Stimulated activated naive CD8-positive, alpha-beta T cell treated with anti-CD3 and anti-CD28 coated beads, Interleukin-15, Interleukin-2, amounts not matched to agents 100 U/mL and 50 U/mL, for 24 hours (primary cell): Measurements from ENCODE around the gene CTRB1.
"Not testable (repeated sequence)": the region's sequence is repeated elsewhere in the genome, so short reads cannot be mapped to it uniquely, and the experiment has no call there.

Experiments used
- ATAC-seq: fragments of 150-1000 bp; cut with Tn5 transposase; one replicate; pipeline ENCODE4 v1.10.0; 2021
- DNase-seq: peaks from one replicate; pipeline ENCODE4 v3.0.0; 2021

The CTRB1 gene

GRCh38 chr16:75204410-75204758 lies 14.4 kb upstream of the CTRB1 start:
- ATAC-seq (no peak), DNase-seq (no peak)

GRCh38 chr16:75204905-75205304 lies 13.9 kb upstream of the CTRB1 start:
- not testable (repeated sequence) for DNase-seq, ATAC-seq

GRCh38 chr16:75205438-75205837 lies 13.3 kb upstream of the CTRB1 start:
- not testable (repeated sequence) for ATAC-seq, DNase-seq

DNA sequence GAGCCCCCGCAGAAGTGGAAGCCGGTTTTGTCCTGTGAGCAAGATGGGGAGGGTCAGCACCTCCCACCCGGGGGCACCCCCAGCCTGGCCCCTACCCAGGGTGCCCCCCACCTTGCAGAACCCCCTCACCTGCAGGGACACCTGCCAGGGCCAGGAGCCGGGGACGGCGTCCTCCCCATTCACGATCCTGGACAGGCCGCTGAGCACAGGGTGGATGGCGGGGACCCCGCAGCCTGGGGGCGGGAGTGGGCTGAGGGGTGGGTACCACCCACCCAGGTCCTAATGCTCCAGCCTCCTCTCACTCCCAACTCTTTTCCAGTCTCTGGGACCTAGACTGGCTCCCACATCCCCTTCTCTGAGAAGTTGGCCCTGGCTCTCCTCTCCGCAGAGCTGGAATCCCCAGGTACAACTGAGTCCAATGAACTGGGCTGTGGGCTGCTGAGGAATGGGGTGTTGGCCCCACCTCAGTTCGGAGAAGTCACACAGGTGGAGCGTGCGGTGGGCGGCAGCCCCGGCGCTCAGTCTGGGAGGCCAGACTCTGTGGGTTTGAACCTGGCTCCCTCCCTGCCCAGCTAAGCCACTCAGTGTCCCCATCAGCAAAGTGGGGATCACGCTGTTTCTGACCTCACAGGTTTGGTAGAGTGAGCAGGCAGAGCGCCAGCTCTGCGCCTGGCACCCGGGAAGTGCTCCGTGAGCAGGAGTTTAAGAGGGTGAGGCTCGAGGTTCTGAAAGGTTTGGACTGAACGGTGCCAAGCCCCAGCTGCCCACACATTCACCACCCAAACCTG lies 12.6 kb upstream of the CTRB1 start:
- ATAC-seq, DNase-seq: not testable (repeated sequence)

GRCh38 chr16:75206749-75207451 lies 11.9 kb upstream of the CTRB1 start, which contains the start of gene CTRB2:
Gene CTRB2 (minus strand): TSS chr16:75207161. CDS start chr16:75207141, 20 bp downstream.
- DNase-seq (no peak), ATAC-seq (no peak)

DNA sequence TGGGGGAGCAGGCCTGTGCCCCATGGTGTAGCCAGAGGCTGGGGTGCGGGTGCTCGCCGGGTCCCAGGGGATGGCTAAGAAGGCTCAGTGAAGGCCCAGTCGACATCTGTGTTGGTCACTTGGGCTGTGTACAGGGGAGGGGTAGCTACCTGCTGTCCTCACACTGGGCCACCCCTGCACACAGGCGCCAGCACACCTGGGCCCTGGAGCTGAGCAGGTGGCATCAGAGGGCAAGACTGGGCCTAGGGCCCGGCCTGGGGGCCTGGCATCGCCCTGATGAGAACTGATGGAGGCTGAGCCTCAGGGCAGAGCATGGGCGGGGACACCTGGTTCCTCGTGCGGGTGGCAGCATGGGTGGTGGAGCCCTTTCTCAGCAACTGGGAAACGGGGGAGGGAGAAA lies 11.0 kb upstream of the CTRB1 start:
- DNase-seq: no peak
- ATAC-seq: no peak

- DNase-seq (no peak), ATAC-seq (no peak)
These were observed 10.5 kb upstream of the CTRB1 start for GRCh38 chr16:75208242-75208825.

DNA sequence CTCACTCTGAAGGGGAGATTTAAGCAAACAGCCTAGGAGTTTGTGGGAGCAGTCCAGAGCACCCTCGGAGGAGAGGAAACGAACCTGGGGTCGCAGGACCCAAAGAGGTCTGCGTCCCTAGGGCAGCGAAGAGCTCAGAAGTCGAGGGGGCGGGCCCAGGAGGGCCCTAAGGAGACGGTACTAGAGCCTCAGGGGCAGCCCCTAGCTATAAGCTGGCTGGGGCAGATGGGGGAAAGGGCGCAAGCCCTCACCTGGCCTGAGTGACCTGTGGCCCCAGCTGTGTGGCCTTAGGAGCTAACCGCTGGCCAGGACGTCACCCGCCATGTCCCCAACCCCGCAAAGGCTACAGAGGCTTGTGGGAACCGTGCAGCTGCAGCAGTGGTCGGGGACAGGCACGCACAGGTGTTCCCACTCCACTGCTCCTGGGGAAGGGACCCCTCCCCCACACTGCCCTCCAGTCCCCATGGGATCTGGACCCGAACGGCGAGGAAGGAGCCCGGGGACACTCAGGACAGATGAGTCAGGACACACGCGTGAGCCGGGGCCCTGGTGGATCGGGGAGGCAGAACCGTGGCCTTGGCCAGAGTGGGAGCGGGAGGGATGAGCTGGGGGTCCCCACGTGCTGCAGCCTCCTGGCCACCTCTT lies 9.8 kb upstream of the CTRB1 start:
- ATAC-seq: no peak
- DNase-seq: no peak

DNA sequence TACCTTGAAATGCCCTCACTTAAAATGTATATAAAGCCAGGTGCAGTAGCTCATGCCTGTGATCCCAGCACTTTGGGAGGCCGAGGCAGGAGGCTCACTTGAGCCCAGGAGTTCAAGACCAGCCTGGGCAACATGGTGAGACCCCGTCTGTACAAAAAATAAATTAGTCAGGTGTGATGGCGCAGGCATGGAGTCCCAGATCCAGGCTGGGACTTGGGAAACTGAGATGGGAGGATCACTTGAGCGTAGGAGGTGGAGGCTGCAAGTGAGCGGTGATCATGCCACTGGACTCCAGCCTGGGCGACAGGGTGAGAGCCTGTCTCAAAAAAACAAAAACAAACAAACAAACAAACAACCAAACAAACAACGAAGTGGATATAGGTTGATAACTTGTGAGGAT lies 9.3 kb upstream of the CTRB1 start:
- DNase-seq, ATAC-seq: not testable (repeated sequence)

GRCh38 chr16:75209944-75210343 lies 8.8 kb upstream of the CTRB1 start:
- DNase-seq (no peak), ATAC-seq (no peak)

DNA sequence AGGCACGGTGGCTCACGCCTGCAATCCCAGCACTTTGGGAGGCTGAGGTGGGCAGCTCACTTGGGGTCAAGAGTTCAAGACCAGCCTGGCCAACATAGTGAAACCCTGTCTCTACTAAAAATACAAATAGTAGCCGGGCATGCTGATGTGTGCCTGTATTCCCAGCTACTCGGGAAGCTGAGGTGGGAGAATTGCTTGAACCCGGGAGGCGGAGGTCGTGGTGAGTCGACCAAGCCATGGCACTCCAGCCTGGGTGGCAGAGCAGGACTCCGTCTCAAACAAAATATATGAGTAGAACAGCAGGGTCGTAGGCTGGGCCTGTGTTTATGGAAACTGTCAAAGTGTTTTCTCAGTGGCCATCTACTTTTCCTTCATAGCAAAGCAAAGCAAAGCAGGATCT lies 7.5 kb upstream of the CTRB1 start:
- DNase-seq, ATAC-seq: not testable (repeated sequence)

- ATAC-seq: no peak
- no peak for DNase-seq
These were observed 2.7 kb upstream of the CTRB1 start for GRCh38 chr16:75216127-75216526.

DNA sequence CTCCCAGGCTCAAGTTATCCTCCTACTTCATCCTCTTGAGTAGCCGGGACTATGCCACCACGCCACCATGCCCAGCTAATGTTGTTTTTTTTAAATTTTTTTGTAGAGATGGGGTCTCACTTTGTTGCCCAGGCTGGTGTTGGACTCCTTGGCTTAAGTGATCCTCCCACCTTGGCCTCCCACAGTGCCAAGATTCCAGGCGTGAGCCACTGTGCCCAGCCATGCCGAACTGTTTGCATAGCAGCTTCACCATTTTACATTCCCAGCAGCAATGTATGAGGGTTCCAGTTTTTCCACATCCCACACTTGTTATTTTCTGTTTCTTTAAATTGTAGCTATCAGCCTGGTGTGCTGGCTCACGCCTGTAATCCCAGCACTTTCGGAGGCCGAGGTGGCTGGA lies 2.2 kb upstream of the CTRB1 start:
- ATAC-seq: no peak
- DNase-seq: no peak

- no peak for ATAC-seq
- DNase-seq: no peak
These were observed 1.4 kb upstream of the CTRB1 start for GRCh38 chr16:75217389-75217851.

- no peak for DNase-seq
- no peak for ATAC-seq
These were observed 300 bp downstream of the CTRB1 start for GRCh38 chr16:75219088-75219487.

- DNase-seq (no peak), ATAC-seq (no peak)
These were observed 1.1 kb downstream of the CTRB1 start for GRCh38 chr16:75219838-75220237.

DNA sequence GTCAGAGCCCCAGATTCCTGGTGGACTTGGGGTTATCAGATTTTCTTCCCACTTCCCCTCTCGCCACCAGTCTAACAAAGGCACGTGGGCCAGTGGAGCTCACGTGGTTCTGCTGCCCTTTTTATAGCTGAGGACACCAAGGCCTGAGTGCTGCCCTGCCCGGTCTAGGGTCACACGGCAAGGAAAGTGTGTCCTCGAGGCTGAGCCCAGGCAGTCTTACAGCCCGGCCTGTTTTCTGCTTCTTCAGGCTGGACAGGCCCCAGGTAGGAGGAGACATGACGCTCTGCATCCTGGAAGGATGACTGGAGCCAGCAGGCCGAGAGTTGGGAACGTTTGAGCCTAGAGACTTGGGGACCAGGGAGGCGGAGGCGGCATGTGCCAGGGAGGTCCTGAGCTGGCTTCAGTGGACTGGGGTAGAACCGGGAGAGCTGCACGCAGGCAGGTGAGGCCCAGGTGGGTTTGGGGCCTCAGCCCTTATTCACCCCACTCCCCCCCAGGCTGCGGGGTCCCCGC lies 3.5 kb downstream of the CTRB1 start:
- DNase-seq (no peak), ATAC-seq (no peak)

- not testable (repeated sequence) for DNase-seq, ATAC-seq
These were observed 4.3 kb downstream of the CTRB1 start for GRCh38 chr16:75223129-75223528.

DNA sequence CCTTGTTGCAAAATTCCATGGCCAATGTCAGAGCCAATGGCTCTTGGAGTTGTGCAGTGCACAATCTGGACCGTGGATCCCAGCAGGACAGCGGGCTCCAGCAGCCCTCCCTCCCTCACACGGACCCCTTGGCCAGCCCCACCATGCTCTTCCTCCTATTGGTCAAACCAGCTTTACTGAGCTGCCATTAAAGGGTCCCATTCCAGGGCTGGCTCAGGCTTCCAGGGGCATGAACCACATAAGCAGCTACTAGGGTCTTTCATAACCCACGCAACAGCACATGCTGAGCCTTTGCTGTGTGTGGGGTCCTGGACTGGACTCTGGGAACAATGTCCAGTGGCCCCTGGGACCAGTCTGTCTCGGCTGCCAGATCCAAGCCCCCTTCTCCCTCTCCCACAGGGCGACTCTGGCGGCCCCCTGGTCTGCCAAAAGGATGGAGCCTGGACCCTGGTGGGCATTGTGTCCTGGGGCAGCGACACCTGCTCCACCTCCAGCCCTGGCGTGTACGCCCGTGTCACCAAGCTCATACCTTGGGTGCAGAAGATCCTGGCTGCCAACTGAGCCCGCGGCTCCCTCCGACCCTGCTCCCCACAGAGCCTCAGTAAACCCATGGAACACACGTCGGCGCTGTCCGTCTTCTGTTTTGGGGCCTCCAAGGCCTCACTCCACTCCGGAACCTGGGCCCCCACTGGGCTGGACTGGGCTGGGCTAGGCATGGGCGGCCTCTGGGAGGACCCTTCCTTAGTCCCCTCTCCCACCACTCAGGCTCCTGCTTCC lies 5.7 kb downstream of the CTRB1 start:
- no peak for DNase-seq
- ATAC-seq: no peak

- ATAC-seq: no peak
- no peak for DNase-seq
These were observed 6.3 kb downstream of the CTRB1 start for GRCh38 chr16:75225092-75225491.

GRCh38 chr16:75225678-75226515 lies 7.1 kb downstream of the CTRB1 start:
- DNase-seq (no peak), ATAC-seq (no peak)
